HEK293T (cell line): ENCODE data around the gene OSMR.
"Not testable (repeated sequence)": the region's sequence is repeated elsewhere in the genome, so short reads cannot be mapped to it uniquely, and the experiment has no call there.

ENCODE experiments used
- CTCF ChIA-PET: fragments of 350-600 bp; formaldehyde crosslinking; extraction: SDS; loops from one replicate; lab custom pipeline; 2021; ENCODE audit warnings: antibody characterized with exemption, inconsistent platforms; lab: Yijun Ruan, JAX
- POLR2A ChIA-PET: fragments of 350-600 bp; formaldehyde crosslinking; extraction: SDS; loops from one replicate; lab custom pipeline; 2020; ENCODE audit warnings: antibody characterized with exemption, inconsistent platforms; lab: Yijun Ruan, JAX
- DNase-seq: peaks from one replicate; pipeline ENCODE4 v3.0.0; 2012; ENCODE audit warnings: mixed read lengths; ENCODE audit errors: extremely low spot score
- ARNT ChIP-seq: fragments of 450-650 bp; IDR thresholded peaks from 2 replicates; pipeline ENCODE4 v1.6.1; 2017; ENCODE audit warnings: mild to moderate bottlenecking
- BHLHE40 ChIP-seq: fragments of 450-650 bp; IDR thresholded peaks from 2 replicates; pipeline ENCODE4 v1.6.1; 2016; ENCODE audit warnings: mild to moderate bottlenecking, moderate library complexity, borderline replicate concordance
- CTBP1 ChIP-seq: fragments of 450-650 bp; IDR thresholded peaks from 2 replicates; pipeline ENCODE4 v1.6.1; 2016; ENCODE audit warnings: borderline replicate concordance
- ELF4 ChIP-seq: fragments of 450-650 bp; IDR thresholded peaks from 2 replicates; pipeline ENCODE4 v1.6.1; 2017; ENCODE audit warnings: antibody characterized with exemption
- FOXA1 ChIP-seq: fragments of 450-650 bp; IDR thresholded peaks from 2 replicates; pipeline ENCODE4 v1.6.1; 2016; ENCODE audit warnings: mild to moderate bottlenecking
- FOXK2 ChIP-seq: fragments of 450-650 bp; IDR thresholded peaks from 2 replicates; pipeline ENCODE4 v1.6.1; 2016; ENCODE audit warnings: mild to moderate bottlenecking
- FOXM1 ChIP-seq: fragments of 450-650 bp; IDR thresholded peaks from 2 replicates; pipeline ENCODE4 v1.6.1; 2017; ENCODE audit warnings: mild to moderate bottlenecking, borderline replicate concordance
- HDGF ChIP-seq: fragments of 450-650 bp; IDR thresholded peaks from 2 replicates; pipeline ENCODE4 v1.6.1; 2017; ENCODE audit warnings: antibody characterized with exemption, borderline replicate concordance
- L3MBTL2 ChIP-seq: fragments of 450-650 bp; conservative IDR thresholded peaks from 2 replicates; pipeline ENCODE4 v1.6.1; 2016; ENCODE audit warnings: mild to moderate bottlenecking
- LEF1 ChIP-seq: fragments of 450-650 bp; IDR thresholded peaks from 2 replicates; pipeline ENCODE4 v1.6.1; 2017; ENCODE audit warnings: mild to moderate bottlenecking, borderline replicate concordance
- NFRKB ChIP-seq: fragments of 450-650 bp; IDR thresholded peaks from 2 replicates; pipeline ENCODE4 v1.6.1; 2016; ENCODE audit warnings: mild to moderate bottlenecking, moderate library complexity
- SP1 ChIP-seq: fragments of 450-650 bp; IDR thresholded peaks from 2 replicates; pipeline ENCODE4 v1.6.1; 2017
- SUZ12 ChIP-seq: fragments of 450-650 bp; IDR thresholded peaks from 2 replicates; pipeline ENCODE4 v1.6.1; 2016; ENCODE audit warnings: mild to moderate bottlenecking
- TARDBP ChIP-seq: fragments of 450-650 bp; IDR thresholded peaks from 2 replicates; pipeline ENCODE4 v1.6.1; 2016
- ZNF384 ChIP-seq: fragments of 450-650 bp; IDR thresholded peaks from 2 replicates; pipeline ENCODE4 v1.6.1; 2016
- TF ChIP-seq, protein P1 (sequence below): fragments of 450-650 bp; IDR thresholded peaks from 2 replicates; pipeline ENCODE4 v1.6.1; 2016

OSMR gene

GRCh38 chr5:38835887-38836286, 9.9 kb upstream of the OSMR start:
- TF ChIP-seq L3MBTL2 (no peak), SP1 (no peak), TARDBP (no peak), CTBP1 (no peak), FOXA1 (no peak), HDGF (no peak), ELF4 (no peak), ZNF384 (no peak), FOXK2 (no peak), LEF1 (no peak), FOXM1 (no peak), ARNT (no peak), NFRKB (no peak), BHLHE40 (no peak), SUZ12 (no peak)
- TF ChIP-seq, protein P1, sequence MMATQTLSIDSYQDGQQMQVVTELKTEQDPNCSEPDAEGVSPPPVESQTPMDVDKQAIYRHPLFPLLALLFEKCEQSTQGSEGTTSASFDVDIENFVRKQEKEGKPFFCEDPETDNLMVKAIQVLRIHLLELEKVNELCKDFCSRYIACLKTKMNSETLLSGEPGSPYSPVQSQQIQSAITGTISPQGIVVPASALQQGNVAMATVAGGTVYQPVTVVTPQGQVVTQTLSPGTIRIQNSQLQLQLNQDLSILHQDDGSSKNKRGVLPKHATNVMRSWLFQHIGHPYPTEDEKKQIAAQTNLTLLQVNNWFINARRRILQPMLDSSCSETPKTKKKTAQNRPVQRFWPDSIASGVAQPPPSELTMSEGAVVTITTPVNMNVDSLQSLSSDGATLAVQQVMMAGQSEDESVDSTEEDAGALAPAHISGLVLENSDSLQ = no peak
- ChIA-PET POLR2A (no interaction called here), CTCF (no interaction called here)
- no peak for DNase-seq

DNA sequence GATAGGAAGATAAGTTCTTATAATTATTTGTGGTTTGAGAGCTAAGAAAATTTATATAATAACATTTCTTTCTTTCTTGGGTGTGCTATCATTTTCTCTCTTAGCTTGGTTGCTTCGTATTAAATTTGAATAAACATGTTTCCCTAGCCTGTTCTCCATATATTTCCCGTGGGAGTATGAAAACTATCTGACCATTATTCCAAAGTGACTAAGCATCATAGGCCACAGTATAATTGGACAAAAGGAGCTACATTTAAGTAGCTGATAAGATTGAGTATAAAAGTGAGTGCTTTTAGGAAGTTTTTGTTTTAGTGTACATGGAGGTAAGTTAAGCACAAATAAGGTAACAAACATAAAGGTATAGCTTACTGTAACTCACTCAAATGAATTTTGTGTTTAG, 8.4 kb upstream of the OSMR start:
- no peak for TF ChIP-seq LEF1
- ChIA-PET CTCF (interaction anchor here (0.6 kb wide), 1 partner anchor 278 kb away, joined by 3 read pairs; no protein-coding TSS in a partner anchor), POLR2A (no interaction called here)
- DNase-seq = no peak

DNA sequence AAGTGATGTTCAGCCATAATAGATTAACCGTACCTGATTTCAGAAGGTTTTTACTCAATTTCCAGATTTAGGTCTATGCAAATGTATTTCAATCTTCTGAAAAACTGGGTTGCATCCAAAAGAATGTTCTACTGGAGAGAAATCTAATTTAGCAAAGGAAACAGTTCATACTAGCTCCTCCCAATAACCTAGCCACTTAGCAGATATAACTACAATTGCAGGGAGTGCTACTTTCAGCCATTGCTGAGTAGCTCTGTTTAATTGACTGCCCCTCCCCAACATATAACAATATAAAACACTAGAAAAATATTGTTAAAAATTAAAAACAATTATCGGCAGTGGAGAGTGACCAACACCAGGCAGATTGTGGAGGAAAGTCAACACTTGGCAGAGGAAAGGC, 7.9 kb upstream of the OSMR start:
- TF ChIP-seq SP1 = no peak
- CTCF ChIA-PET = interaction anchor here (0.6 kb wide), 1 partner anchor 278 kb away, joined by 3 read pairs; no protein-coding TSS in a partner anchor
- DNase-seq = no peak
- POLR2A ChIA-PET = no interaction called here

GRCh38 chr5:38843665-38844064, 2.1 kb upstream of the OSMR start:
- ChIA-PET POLR2A (no interaction called here), CTCF (no interaction called here)
- DNase-seq = no peak
- TF ChIP-seq SUZ12 (no peak), L3MBTL2 (no peak), BHLHE40 (no peak), ARNT (no peak), CTBP1 (no peak), FOXK2 (no peak), LEF1 (no peak), FOXA1 (no peak), SP1 (no peak), HDGF (no peak), TARDBP (no peak), ZNF384 (no peak), FOXM1 (no peak), NFRKB (no peak), ELF4 (no peak)
- TF ChIP-seq, protein P1 = no peak

GRCh38 chr5:38846379-38847011, 683 bp downstream of the OSMR start:
- TF ChIP-seq TARDBP (no peak), L3MBTL2 (no peak), SUZ12 (no peak), ZNF384 (no peak), BHLHE40 (no peak), NFRKB (no peak), FOXA1 (no peak), LEF1 (no peak), ELF4 (no peak), HDGF (no peak), CTBP1 (no peak)
- no peak for DNase-seq
- ChIA-PET CTCF (interaction anchor here (0.6 kb wide), 1 partner anchor 13 kb away, joined by 4 read pairs; no protein-coding TSS in a partner anchor), POLR2A (no interaction called here)

- no peak for DNase-seq
- ChIA-PET CTCF (no interaction called here), POLR2A (no interaction called here)
- TF ChIP-seq FOXM1 (no peak), L3MBTL2 (no peak), NFRKB (no peak), FOXK2 (no peak)
Observed at GRCh38 chr5:38847559-38848347, 1.9 kb downstream of the OSMR start.

- ChIA-PET POLR2A (no interaction called here), CTCF (no interaction called here)
- TF ChIP-seq ZNF384 (no peak), SP1 (no peak), HDGF (no peak), TARDBP (no peak), ARNT (no peak), BHLHE40 (no peak), FOXM1 (no peak), NFRKB (no peak), FOXK2 (no peak), L3MBTL2 (no peak), SUZ12 (no peak), LEF1 (no peak), ELF4 (no peak), CTBP1 (no peak), FOXA1 (no peak)
- TF ChIP-seq, protein P1 = no peak
- no peak for DNase-seq
Observed at GRCh38 chr5:38848637-38849036, 2.8 kb downstream of the OSMR start.

GRCh38 chr5:38851640-38852039, 5.8 kb downstream of the OSMR start:
- CTCF ChIA-PET, POLR2A ChIA-PET, DNase-seq: not testable (repeated sequence)
